Hematopoietic multipotent progenitor cell treated with erythropoietin and hydrocortisone succinate and interleukin-3 and kit ligand, for 8 days (in vitro differentiated cells): Measurements from ENCODE around the gene OR4C12.
"Not testable (repeated sequence)": the region's sequence is repeated elsewhere in the genome, so short reads cannot be mapped to it uniquely, and the experiment has no call there.

Experiments
- DNase-seq: peaks from one replicate; pipeline ENCODE4 v3.0.0-alpha.2; 2015

OR4C12 gene

DNA sequence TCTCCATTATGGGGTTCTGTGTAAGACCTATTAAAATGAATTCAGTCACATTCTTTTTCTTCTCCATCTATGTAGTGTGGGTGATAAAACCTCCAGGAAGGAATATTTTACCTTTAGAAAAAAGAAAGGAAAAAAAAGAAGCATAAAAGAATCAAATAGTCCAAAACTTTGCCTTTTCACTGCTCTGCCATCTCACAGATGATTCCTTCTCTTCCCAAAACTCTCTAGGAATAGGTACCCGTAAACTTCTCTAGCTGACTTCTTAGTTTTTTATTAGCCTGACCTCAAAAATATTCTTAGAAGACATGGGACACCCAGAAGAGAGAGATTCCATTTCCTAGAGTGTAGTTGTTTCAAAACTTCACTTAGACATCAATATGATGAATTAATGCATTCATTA lies at the start of gene OR4C12:
OR4C12 (minus strand) TSS at position 101 of the 400 bp plus-strand sequence; CDS start at position 67, 34 bp downstream.
- DNase-seq = not testable (repeated sequence)

DNA sequence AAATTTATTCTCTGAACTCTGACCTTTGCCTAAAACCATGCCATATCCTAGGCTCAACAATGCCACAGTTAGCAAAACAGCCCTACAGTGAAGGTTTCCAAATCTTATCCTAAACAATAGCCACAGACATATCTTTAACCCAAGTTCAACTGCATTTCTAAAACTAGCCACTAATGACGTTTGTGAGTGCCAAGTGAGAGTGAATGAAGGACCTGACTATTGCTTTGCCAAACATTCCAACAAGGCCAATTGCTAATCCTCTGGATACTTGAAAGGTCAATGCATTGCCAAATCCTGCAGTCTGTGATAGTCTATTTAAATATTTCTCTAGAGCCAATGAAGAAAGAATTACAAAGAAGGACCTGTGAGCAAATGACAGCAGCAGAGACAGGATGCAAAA lies 47.9 kb upstream of the OR4C12 start:
- DNase-seq = no peak

DNA sequence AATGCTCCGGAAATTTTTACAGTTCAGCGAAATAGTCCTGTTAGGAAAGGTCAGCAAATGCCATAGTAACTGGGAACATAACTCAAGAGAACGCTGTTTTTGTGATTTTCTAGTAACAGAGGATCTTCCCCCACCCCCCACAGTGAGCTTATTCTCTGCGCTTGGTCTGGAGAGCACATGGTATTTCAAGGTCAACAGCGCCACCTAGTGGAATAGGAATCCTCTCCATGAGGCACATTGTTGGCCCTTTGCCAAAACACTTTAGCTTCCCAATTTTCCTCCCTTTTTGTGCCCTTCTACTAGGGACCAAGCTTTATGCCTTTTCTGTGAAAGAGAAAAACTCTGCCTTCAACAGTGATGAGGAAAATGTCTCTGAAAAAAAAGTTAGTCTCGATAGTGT lies 13.2 kb upstream of the OR4C12 start:
- peak; percentile 83 for DNase-seq

DNA sequence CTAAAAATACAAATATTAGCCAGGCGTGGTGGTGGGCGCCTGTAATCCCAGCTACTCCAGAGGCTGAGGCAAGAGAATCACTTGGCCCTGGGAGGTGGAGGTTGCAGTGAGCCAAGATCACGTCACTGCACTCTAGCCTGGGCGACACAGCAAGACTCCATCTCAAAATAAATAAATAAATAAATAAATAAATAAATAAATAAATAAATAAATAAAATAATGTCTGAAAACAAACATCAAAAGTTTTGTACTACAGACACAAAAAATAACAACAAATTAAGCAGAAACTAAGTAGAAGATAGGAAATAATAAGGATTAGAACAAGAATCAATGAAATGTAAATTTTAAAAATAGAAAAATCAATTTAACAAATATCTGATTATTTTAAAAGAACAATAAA lies 8.9 kb downstream of the OR4C12 start:
- DNase-seq = not testable (repeated sequence)

DNA sequence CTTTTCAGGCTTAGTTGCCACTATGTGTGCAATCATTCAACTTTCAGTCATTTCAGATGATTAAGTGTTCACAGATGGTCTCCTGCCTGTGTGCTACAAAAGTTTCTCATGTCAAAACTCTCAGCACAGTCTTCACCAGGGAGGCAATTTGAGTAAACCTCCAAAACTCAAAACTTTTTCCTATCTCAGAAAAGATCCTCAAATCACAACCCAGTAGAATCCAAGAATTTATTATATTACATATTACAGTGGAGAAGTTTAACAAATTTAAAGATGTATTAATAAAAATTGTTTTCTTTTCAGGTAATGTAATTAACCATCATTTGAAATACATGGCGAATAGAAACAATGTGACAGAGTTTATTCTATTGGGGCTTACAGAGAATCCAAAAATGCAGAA lies 30.2 kb downstream of the OR4C12 start, which contains the start of gene OR4C13:
OR4C13 (plus strand) TSS at position 301 of the 400 bp plus-strand sequence; CDS start at position 333, 32 bp downstream.
- DNase-seq = no peak

DNA sequence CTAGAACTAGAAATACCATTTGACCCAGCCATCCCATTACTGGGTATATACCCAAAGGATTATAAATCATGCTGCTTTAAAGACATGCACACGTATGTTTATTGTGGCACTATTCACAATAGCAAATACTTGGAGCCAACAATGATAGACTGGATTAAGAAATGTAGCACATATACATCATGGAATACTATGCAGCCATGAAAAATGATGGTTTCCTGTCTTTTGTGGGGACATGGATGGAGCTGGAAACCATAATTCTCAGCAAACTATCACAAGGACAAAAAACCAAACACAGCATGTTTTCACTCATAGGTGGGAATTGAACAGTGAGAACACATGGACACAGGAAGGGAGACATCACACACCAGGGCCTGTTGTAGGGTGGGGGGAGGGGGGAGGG lies 33.6 kb downstream of the OR4C12 start:
- not testable (repeated sequence) for DNase-seq
